SIG-M5 treated with dmso at 0.1 percent for 504 hours (cell line): Measurements from ENCODE around the gene SRGAP3.

Source experiments
- DNase-seq: peaks from one replicate; lab custom pipeline; 2025; ENCODE audit not compliant: unreplicated experiment; lab: John Stamatoyannopoulos, UW

SRGAP3 gene

DNA sequence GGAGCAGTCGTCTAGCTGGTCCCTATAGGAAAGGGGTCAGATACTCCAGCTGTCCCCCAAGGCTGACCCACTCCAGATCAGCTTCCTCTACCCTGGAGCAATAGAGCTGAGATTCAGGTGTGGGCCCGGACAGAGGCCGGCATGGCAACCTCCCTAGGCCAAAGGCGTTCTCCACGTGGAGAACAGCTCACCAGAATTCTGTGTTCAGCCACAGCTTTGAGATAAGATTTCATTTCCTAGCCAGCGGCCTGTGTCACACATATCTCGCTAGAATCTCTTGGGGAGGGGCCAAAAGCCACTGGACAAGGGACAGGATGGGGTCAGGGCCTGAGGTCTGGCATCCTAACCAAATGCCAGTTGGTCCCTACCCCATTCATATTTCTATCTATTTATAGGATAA lies 20.1 kb downstream of the SRGAP3 start:
- no peak for DNase-seq

DNA sequence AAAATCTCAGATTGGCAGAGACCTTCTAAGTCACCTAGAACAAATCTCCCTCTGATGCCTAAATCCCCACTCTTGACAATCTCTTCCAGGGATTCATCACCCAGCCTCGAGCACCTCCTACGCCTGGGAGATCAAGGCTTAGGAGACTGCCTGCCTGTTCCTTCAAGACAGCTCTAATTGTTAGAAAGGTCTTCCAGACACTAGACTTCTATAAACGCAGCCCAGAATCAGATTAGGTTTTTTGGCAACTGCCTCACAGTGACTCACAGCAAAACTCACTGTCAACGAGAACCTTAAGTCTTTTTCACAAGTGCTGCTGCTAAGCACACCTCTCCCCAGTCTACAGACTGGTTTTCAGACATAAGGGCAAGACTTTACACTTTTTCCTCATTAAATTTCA lies 23.1 kb downstream of the SRGAP3 start:
- DNase-seq, result no peak

DNA sequence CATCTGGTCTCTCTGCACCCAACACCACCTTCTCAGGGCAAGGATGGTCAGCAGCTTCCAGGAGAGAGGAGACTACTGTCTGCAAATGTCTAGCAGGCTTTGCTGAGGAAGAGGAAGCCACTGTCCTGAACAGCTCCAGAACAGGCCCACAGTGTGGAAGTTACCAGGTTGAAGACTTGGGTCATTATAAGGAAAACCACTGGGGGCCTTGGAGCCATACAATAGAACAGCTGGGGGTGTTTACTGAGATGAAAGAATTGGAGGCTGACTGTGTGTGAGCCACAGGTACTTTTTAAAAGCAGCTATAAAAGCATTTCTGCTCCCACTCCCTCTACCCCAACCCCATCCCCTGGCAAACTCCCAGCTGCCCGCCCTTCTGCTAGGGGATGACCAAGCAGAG lies 24.2 kb downstream of the SRGAP3 start:
- DNase-seq, result no peak

DNA sequence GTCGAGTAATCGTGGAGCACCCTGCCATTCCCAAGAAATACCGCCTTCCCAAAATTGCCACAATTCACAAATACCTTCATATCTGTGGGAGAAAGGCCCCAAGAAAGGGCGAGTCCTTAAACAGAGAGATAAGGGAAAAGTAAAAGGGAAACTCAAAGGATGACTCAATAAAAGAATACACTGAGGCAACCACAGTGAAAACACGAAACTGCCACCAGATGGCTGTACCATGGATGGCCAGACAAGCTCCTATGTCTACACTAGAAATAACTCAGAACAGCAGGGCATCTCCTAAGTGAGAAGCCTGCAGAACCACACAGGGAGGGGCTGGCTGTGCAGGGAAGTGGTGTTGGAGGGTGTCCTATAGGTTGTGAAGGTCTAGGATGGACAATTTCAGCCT lies 25.0 kb downstream of the SRGAP3 start:
- peak; percentile 52 for DNase-seq

DNA sequence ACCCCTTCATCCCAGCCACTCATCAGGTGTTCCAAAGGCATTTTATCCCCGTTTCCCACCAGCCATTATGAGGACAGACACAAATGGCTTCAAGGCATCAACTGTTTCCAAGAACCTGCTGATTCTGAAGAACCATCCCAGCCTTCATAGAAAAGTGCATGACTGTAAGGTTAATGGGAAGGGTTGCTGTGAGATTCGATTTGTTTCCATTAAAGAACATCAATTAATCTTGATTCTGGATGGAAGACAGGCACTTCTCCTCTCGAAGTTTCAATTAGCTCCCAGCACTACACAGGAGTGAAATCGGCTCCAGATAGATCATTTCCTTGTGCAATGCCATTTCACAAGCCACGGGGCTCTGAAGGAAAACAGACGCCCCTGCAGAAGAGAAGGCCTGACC lies 25.8 kb downstream of the SRGAP3 start:
- DNase-seq, result no peak

DNA sequence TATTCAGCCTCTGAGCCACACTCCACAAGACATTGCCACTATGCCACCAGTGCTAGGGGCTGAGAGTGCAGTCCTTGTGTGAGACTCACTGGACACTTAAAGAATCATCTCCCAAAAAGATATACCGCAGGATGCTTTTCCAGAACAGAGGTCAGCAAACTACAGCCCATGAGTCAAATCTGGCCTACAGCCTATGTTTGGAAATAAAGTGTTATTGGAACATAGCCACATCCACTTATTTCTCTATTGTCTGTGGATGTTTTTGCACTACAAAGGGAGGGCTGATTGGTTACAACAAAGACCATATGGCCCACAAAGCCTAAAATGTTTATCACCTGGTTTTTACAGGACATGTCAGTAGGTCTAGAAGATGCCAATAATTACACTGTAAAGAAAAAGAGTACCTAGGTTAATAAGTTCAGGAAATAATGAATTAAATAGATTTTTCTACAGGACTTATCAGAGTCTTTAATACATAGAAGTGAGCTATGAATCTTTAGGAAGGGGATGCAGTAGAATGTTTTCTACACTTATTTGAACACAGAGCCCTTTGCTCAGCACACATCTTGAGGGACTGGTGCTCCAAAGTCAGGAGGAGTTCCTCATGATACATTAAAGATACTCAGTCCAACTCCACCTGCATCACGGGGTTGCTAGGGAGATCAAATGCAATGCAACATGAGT lies 26.3 kb downstream of the SRGAP3 start:
- no peak for DNase-seq

DNA sequence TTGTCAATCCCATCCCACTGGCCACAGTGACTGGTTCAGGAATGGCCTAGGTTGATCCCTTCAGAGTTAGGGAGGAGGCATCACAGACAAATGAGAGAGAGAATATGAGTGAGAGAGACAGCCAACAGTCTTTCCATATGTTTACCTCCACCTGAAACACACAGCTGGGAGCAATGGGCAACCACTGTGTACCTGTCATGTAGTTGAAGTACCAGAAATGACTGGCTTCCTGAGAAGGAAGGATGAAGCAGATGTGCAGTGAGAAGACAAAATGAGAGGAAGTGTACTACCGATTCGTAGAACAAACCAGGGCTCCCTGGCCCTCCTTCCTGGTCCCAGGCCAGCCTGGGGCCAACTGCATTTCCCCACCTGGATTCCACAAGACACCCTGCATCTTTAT lies 27.4 kb downstream of the SRGAP3 start:
- DNase-seq, result no peak

DNA sequence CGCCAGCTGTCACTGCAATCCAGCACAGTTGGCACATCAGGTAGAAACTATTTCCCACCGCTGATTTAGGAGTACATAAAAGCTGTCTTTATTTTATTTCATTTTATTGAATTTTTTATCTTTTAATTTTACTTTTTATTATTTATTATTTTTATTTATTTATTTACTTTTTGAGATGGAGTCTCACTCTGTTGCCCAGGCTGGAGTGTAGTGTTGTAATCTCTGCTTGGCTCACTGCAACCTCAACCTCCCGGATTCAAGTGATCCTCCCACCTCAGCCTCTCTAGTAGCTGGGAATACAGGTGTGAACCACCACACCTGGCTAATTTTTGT lies 31.0 kb downstream of the SRGAP3 start:
- no peak for DNase-seq

DNA sequence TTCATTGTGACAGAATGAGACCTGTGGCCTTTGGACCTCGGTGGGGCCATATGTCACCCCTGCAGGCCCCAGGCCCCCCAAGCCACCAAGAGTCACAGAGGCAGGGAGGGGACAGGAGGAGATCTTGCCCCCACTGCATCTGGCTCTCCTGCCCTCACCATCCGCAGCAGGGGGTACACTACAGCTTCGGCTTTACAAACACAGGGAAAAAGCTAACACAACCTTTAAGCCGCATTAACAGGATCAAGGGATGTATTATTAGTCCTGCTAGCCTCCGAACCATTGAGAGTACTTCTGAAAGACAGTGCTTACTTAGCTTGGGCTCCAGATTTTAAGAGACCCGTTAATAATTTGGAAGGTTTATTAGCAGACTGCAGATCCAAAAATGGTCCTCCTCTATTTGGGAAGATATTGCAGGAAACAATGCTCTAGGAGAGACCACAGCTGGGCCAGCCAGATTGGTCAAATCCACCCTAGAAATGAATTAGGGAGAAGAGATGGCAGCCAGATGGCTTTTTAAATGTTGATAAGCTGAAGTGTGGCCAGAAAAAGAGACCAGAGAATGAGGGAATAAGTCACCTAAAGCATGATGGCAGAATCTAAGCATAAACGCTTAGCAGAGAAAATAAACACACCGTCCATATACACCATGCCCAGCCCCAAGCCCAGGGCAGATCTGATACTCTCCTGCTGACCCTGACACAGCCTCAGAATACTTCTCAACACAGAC lies 31.5 kb downstream of the SRGAP3 start:
- no peak for DNase-seq

DNA sequence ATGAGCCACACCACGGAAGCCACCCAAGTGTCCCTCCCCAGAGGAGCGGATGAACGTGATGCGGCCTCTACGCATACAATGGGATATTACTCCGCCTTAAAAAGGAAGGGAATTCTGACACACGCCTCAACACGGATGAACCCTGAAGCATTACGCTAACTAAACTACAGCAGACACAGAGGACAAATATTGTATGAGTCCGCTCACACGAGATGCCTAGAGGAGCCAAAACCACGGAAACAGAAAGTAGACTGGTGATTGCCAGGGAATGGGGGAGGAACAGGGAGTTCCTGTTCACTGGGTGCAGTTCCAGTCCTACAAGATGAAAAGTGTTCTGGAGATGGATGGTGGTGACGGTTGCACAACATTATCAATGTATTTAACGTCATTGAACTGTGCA lies 32.7 kb downstream of the SRGAP3 start:
- no peak for DNase-seq

DNA sequence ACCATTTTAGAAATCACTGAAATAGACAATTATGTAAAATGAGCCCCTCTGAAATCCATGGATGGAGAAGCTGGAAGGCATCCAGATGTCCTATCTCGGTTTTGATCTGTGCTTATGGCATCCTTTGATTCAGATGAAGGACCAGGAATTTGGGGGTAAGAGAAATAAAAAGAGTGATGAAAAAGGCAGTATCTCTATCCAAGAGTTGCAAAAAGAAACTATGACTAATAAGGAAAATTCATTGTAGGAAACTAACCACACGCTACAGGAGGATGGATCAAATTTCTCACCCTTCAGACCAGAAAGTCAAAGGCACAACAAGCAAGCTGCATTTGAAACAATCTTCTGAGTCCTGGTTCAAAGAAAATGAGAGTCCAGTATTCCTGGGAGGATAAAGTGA lies 34.8 kb downstream of the SRGAP3 start:
- DNase-seq, result no peak

DNA sequence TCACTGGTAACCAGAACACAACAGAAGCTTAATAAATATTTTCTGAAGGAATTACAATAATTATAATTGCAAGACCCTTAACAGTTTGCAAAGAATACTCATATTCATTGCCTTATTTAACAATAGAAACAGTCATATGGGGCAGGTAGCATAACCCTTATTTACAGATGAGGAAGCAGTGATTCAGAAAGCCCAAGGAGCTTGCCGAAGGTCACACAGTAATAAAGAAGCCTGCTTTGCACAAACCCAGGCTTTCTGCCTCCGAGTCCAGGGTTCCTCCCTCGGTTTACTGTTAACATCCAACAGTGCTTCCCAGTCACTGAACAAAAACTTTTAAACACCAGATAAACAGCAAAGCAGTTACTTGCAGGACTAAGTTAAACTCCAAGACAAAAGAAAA lies 35.3 kb downstream of the SRGAP3 start:
- DNase-seq, result no peak

DNA sequence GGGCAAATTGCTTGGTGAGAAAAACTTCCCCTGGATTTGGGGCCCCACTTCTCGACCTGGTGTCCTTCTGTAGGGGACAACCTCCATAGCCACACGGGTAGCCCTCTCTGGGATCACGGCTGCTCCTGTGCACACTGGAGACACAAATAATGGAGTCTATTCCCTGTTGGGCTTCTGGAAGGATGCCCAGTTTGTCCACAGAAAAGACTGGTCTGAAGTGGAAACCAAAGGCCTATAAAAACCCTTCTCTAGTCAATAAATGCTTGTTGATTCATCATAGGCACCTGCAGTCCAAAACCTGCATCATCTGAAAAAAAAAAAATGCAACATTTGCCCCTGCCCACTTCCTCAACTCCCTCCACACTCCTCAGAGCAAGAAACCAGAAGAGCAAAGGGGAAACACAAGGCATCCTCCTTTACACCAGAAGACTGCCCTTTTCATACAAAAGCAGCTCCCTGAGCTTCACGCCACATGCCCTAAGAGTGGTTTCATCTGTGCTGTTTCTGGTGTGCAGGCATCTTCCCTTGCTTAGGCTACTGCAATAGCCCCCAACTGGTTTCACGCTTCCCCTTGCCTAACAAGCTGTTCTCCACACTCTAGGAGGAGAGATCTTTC lies 36.3 kb downstream of the SRGAP3 start:
- DNase-seq, result no peak

DNA sequence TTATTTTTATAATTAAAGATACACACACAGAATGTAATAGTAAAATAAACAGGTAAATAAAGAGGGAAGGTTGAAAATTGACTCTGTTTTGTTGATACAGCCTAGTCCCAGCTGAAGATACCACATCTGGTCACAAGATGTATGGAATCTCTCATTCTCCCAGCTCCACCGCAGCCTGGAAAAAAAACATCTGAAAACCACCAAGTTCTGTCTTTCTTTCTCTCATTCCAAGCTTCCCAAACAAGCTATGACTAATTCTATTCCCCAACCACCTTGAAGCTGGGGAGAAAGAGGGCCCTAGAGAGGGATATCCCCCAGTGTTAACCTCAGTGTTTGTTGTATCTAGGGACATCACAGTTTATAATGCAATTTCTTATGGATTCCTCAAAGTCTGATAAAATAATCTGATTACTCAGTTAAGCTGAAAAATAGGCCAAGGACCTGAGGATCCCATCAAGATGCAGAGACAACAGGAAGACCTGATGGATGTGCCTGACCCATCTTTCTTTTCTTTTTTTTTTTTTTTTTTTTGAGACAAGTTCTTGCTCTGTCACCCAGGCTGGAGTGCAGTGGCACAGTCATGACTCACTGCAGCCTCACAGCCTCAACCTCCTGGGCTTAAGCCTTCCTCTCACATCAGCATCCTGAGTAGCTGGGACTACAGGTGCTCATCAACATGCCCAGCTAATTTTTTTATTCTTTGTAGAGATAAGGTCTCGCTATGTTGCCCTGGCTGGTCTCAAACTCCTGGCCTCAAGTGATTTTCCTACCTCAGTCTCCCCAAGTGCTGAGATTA lies 38.1 kb downstream of the SRGAP3 start:
- no peak for DNase-seq

DNA sequence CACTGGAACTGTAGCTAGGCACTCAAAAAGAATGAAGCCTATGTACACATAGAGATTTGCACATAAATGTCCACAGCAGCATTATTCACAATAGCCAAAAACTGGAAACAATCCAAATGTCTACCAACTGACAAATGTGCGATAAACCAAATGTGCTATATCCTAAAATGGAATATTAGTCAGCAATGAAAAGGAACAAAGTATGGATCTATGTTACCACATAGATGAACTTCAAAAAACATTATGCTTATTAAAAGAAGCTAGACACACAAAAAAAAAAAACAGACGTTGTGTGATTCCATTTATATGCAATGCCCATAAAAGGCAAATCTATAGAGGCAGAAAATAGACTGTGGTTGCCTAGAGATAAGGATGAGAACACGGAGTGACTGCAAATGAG lies 39.7 kb downstream of the SRGAP3 start:
- no peak for DNase-seq

DNA sequence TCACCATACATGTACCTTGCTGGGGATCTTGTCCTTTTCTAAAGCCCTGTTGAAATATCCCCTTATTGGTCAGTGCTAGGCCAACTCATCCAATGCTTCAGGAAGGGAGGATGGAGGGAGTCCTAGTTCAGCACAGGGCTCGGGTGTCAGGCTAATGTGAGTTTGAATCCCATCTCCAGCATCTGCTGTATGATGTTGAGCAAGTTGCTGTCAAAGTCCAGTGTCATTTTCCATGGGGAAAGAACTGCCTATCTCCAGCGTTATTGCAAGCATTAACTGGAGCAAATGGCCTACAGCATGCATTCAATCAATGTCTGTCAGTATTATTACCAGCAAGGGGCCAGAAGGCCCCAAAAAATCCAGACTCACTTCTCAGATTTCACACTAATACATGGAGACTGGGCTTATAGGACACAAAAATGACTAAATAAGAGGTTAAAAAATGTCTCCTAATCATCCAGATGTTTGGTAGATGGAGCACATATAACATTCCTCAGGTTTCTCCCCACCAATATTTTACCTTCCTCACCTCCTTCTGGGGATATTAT lies 40.8 kb downstream of the SRGAP3 start:
- no peak for DNase-seq

DNA sequence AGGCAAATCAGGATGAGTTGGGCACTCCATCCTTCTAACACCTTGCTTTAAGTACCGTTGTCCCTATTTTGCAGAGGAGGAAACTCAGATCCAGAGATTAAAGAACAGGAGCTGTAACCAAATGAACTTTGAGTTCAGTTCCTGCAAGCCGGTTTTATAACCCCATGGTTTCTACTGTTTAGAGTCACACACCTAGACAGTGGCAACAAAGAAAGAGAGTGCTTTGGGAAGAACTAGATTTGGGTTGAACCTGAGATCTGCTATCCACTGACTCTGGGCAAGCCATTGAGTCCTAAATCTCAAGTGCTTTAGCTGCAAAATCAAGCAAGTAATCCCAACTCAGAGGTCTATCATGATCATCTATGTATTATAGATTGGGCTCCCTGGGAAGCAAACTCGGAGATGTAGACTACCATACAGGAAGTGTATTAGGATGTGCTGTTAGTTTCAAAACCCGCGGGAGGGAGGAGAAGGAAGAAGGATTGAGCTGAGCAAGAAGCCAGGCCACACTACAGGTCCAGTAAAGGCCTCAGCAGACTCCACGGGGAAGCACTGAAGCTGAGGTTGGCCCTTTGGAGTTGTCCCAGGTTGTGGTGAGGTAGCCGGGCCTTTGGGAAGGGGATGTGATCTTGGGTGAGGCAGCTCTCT lies 42.2 kb downstream of the SRGAP3 start:
- no peak for DNase-seq

DNA sequence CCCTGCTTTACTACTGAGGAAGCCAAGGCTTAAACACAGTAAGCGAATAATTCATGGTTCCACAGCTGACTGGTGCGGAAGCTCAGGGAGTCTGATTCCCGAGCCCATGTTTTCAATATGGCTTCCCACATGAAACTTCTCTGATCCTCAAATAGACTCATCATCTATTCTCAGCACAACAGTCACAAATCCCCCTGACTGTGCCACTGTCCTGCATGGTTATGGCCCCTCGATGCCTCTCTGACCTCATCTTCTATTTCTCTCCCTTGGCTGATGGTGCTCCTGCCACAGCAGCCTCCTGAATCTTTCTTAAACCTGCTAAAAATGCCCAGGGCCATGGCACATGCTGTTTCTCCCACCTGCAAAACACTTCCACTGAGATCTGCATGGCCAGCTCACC lies 43.2 kb downstream of the SRGAP3 start:
- no peak for DNase-seq

DNA sequence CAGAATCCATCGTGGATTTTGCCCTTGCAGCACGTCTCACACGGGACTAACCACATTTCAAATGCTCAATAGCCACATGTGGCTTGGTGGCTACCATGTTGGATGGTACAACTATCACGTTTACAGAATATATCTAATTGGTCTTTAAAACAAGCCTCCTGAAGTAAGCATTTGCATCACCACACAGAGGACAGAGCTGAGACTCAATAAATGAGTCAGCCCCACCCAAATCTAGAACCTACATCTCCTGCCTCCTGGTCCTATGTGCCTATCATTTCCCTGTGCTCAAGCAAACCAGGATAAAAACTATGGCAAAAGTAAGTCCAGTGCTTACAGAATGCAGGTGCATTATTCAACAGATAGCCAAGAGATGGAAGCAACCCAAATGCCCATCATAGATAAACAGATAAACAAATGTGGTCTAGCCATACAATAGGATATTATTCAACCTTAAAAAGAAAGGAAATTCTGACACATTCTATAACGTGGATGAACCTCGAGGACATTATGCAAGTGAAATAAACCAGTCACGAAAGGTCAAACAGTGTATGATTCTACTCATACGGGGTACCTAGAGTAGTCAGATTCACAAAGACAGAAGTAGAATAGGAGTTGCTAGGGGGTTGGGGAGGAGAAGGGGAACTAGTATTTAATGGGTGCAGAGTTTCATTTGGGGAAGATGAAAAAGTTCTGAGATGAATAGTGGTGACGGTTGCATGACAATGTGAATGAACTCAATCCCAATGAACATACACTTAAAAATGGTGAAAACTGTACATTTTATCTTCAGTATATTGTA lies 43.9 kb downstream of the SRGAP3 start:
- peak; percentile 23 for DNase-seq
